HFFc6 (cell line): ENCODE data around the gene GRAMD4. TPM values are rescaled to one million over a fixed set of nuclear protein-coding genes. Genes with fewer than 3 reads are reported as not detected.
A peak's percentile ranks its signal among the peaks of the same experiment; 100 is the strongest.

Experiments
- DNase-seq: peaks from one replicate; pipeline ENCODE4 v3.0.0-alpha.2; 2018
- H3K27ac Mint-ChIP-seq: 2 replicates; pipeline ENCODE4 v1.8.0; 2020; ENCODE audit warnings: mild to moderate bottlenecking, mixed read lengths
- H3K27me3 Mint-ChIP-seq: 2 replicates; pipeline ENCODE4 v1.8.0; 2021; ENCODE audit warnings: mild to moderate bottlenecking, moderate library complexity, mixed read lengths; ENCODE audit not compliant: insufficient read depth
- H3K36me3 Mint-ChIP-seq: 2 replicates; pipeline ENCODE4 v1.8.0; 2021; ENCODE audit warnings: low read depth, mixed read lengths
- H3K4me1 Mint-ChIP-seq: 2 replicates; pipeline ENCODE4 v1.8.0; 2020; ENCODE audit warnings: low read depth, mixed read lengths
- H3K4me3 Mint-ChIP-seq: 2 replicates; pipeline ENCODE4 v1.8.0; 2020; ENCODE audit warnings: mild to moderate bottlenecking, moderate library complexity, mixed read lengths
- H3K9me3 Mint-ChIP-seq: 2 replicates; pipeline ENCODE4 v1.8.0; 2020; ENCODE audit warnings: mild to moderate bottlenecking, mixed read lengths
- total RNA-seq, 6 experiments: library from RNA; stranded (reverse); fragmentation: NEBNext Ultra II Directional; extraction: Animal tissue kit (Norgen Biotek cat#: 25700); gene quantifications; 2 replicates in 1 of 6; 3 replicates in 5 of 6; pipeline ENCODE4 v1.2.3, GENCODE V29; 2021
- TF ChIP-seq, protein P1 (sequence below): fragments of 200-600 bp; sonication (generic); IDR thresholded peaks from 2 replicates; pipeline ENCODE4 v1.5.0; 2021; ENCODE audit warnings: antibody characterized with exemption, mild to moderate bottlenecking

The GRAMD4 gene
- total RNA-seq, 6 experiments from 2014 or later: 6.8 to 16.3 (median 9.5) TPM

GRCh38 chr22:46665151-46665695 lies 45.0 kb downstream of the GRAMD4 start:
- no peak overlapping the region for H3K27ac Mint-ChIP-seq
- no peak overlapping the region for H3K4me3 Mint-ChIP-seq
- H3K4me1 Mint-ChIP-seq: no peaks in the 10 kb centered on the region
- no peak for DNase-seq
- H3K9me3 Mint-ChIP-seq: no peaks in the 10 kb centered on the region
- H3K27me3 Mint-ChIP-seq: peaks cover 2% of the 10 kb centered on the region
- TF ChIP-seq, protein P1, sequence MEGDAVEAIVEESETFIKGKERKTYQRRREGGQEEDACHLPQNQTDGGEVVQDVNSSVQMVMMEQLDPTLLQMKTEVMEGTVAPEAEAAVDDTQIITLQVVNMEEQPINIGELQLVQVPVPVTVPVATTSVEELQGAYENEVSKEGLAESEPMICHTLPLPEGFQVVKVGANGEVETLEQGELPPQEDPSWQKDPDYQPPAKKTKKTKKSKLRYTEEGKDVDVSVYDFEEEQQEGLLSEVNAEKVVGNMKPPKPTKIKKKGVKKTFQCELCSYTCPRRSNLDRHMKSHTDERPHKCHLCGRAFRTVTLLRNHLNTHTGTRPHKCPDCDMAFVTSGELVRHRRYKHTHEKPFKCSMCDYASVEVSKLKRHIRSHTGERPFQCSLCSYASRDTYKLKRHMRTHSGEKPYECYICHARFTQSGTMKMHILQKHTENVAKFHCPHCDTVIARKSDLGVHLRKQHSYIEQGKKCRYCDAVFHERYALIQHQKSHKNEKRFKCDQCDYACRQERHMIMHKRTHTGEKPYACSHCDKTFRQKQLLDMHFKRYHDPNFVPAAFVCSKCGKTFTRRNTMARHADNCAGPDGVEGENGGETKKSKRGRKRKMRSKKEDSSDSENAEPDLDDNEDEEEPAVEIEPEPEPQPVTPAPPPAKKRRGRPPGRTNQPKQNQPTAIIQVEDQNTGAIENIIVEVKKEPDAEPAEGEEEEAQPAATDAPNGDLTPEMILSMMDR: no peak
- H3K36me3 Mint-ChIP-seq: no peaks in the 10 kb centered on the region

GRCh38 chr22:46665751-46666280 lies 45.6 kb downstream of the GRAMD4 start:
- Mint-ChIP-seq H3K9me3 (no peaks in the 10 kb centered on the region), H3K4me3 (no peak overlapping the region), H3K27me3 (peaks cover 2% of the 10 kb centered on the region), H3K4me1 (no peaks in the 10 kb centered on the region), H3K27ac (no peak overlapping the region), H3K36me3 (no peaks in the 10 kb centered on the region)
- TF ChIP-seq, protein P1: no peak
- DNase-seq: no peak

DNA sequence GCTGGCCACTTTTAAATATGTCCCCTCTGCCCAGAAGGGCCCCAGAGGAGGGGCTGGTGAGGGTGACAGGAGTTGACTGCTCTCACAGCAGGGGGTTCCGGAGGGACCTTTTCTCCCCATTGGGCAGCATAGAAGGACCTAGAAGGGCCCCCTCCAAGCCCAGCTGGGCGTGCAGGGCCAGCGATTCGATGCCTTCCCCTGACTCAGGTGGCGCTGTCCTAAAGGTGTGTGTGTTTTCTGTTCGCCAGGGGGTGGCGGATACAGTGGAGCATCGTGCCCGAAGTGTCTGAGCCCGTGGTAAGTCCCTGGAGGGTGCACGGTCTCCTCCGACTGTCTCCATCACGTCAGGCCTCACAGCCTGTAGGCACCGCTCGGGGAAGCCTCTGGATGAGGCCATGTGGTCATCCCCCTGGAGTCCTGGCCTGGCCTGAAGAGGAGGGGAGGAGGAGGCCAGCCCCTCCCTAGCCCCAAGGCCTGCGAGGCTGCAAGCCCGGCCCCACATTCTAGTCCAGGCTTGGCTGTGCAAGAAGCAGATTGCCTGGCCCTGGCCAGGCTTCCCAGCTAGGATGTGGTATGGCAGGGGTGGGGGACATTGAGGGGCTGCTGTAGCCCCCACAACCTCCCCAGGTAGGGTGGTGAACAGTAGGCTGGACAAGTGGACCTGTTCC lies 46.5 kb downstream of the GRAMD4 start:
- H3K4me1 Mint-ChIP-seq: no peaks in the 10 kb centered on the region
- TF ChIP-seq, protein P1: peak; percentile 21; the same call in 1 of the 2 replicates

GRCh38 chr22:46667245-46667623 lies 47.0 kb downstream of the GRAMD4 start:
- Mint-ChIP-seq H3K27ac (no peak overlapping the region), H3K4me1 (no peaks in the 10 kb centered on the region), H3K9me3 (no peaks in the 10 kb centered on the region), H3K36me3 (no peaks in the 10 kb centered on the region), H3K4me3 (no peak overlapping the region), H3K27me3 (peaks cover 2% of the 10 kb centered on the region)
- no peak for DNase-seq
- TF ChIP-seq, protein P1: no peak

More for the DNA sequence above, 46.5 kb downstream of the GRAMD4 start:
- no peak for DNase-seq
- Mint-ChIP-seq H3K36me3 (no peaks in the 10 kb centered on the region), H3K27me3 (peaks cover 2% of the 10 kb centered on the region), H3K9me3 (no peaks in the 10 kb centered on the region), H3K4me3 (no peak overlapping the region), H3K27ac (no peak overlapping the region)

- Mint-ChIP-seq H3K9me3 (no peaks in the 10 kb centered on the region), H3K4me1 (no peaks in the 10 kb centered on the region), H3K36me3 (no peaks in the 10 kb centered on the region), H3K4me3 (no peak overlapping the region), H3K27ac (no peak overlapping the region), H3K27me3 (peaks cover 2% of the 10 kb centered on the region)
- DNase-seq: no peak
- TF ChIP-seq, protein P1: no peak
These were observed 47.9 kb downstream of the GRAMD4 start for GRCh38 chr22:46668116-46668515.
